Measurements from ENCODE around the gene KCNT1. TPM values are rescaled to one million over a fixed set of nuclear protein-coding genes. Genes with fewer than 3 reads are reported as not detected.

KCNT1 gene
- total RNA-seq, 1 donor from 2014 or later: 0.39 TPM

DNA sequence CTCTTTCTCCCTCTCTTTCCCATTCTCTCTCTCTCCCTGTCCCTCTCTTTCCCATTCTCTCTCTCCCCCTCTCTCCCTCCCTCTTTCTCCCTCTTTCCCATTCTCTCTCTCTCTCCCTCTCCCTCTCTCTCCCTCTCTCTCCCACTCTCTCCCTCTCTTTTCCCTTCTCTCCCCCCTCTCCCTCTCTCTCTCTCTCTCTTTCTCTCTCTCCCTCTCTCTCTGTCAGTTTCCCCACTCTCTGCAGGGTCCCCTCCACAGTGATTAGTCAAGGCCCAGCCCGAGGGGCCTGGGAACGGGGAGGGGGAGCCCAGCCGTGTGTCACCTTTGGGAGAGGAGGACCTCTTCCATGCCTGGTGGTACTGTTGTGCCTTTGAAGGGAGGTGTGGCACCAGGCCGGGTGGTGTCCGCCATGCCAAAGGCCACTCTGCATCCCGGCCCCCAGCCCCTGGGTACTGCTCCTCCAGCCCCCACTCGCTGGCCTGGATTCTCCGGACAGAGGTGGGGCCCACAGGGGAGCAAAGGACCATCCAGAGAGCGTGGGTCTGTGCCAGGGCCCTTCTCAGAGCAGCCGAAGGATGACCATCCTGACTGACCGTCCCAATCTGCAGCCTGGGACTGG is 25.4 kb downstream of the KCNT1 start:
- DNase-seq: no peak

DNA sequence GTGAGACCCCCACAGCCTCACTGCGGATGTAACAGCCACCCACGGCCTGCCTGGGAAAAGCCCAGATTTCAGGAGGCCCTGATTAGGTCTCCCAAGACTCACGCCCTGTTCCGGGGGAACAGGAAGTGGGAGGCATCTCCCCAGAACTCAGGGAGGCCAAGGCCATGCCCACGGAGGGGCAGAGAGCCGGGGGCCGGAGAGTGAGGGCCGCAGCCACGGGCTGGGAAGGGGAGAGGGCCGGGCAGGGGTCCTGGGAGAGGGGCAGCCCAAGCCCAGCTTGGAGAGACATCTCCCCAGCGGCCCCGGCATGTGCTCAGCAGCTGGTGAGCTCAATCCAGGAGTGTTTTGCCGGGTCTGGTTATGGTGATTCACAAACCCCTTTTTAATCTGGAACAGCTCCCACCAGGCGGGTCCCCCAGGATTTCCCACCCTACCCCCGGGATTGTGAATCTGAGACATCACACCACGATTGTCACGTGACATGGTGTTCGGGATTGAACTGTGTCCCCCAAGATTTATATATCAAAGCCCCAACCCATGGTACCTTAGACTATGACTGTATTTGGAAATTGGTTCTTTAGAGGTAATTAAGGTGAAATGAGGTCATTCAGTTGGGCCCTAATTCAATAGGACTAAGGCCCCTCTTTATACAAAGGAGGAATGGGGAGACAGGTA is 26.6 kb downstream of the KCNT1 start:
- DNase-seq: no peak

DNA sequence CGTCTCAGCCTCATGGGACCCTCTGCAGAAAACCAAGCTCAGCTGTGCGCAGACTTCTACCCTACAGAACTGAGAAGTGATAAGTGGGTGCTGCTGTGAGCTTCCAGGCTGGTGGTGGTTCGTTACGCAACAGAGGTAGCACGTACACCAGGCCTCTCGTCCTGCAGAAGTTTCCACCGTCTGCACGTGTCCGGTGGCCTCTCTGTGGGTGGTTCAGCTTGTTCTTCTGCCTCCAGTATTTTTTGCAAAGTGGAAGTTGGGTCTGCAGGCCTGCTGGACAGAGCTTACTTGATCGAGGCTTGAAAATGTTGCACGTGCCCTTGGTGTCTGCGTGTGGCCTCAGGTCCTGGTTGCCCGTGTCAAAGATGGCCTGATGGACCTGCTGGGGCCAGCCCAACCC is 27.5 kb downstream of the KCNT1 start:
- no peak for DNase-seq

DNA sequence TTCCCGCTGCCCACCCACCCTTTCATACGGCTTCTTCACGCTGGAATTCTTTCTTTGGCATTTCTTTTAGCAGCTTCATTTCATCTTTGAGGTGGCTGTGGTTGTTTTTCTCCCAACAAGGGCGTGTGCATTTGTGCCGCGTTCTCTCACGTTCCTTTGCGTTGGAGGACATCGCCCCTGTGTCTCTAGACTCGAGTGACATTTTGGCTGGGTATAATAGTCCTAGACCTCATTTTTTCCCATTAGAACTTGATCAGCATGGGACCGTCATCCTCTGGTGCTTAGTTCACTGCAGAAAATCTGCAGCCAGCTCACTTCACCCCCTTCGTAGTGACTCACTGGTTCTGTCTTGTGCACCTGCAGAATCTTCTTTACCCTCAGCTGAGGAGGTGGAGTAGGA is 29.5 kb downstream of the KCNT1 start:
- no peak for DNase-seq

DNA sequence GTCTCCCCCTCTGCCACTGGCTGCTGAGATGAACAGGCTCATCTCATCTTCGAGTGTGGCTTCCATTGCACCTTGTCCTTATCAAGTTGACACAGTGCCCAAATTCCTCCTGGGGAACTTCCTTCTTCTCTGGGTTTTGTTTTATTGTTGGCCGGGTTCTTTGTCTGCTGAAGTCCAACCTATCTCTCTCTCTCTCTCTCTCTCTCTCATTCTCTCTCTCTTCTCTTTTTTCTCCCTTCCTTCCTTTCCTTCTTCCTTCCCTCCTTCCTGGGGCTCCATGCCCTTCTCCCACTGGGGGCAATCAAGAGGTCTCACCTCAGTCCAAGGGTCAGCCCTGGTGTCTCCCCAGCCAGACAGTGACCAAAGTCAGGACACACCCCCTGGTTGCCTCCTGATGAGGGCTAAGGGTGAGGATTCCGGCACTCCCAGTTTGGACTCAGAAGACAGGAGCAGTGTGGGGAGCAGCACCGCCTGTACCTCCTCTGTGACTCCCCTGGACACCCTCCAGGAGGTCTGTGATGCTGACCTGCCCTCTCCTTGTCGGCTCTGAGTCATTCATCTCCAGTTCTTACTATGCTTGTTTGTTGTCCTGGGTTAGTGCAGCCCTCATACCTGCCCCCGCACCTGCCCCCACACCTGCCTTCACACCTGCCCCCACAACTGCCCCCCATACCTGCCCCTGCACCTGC is 30.7 kb downstream of the KCNT1 start:
- DNase-seq: no peak

DNA sequence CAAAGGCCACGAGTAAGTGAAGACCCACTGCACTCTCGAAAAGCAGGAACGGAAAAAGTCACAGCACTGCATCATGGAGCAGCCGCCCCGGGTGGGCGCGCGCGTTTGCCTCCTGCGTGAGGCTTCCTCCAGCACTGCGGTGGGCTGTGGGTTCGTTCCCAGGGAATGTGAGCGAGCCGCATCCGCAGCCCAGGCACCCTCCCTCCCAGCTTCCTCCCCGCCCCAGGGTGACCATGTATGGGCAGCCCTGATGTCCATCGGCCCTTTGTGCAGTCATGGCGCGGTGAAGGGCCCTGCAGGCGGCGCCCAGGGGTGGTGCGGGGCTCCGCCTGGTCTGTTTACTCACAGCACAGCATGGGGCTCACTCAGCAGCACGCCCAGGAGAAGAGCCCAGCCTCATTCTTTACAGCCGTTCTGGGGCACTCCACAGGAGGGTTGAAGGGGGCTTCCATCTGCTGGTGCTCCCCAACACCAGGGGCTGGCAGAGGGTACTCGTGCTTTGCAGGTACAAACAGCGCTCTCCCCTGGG is 32.7 kb downstream of the KCNT1 start:
- no peak for DNase-seq

DNA sequence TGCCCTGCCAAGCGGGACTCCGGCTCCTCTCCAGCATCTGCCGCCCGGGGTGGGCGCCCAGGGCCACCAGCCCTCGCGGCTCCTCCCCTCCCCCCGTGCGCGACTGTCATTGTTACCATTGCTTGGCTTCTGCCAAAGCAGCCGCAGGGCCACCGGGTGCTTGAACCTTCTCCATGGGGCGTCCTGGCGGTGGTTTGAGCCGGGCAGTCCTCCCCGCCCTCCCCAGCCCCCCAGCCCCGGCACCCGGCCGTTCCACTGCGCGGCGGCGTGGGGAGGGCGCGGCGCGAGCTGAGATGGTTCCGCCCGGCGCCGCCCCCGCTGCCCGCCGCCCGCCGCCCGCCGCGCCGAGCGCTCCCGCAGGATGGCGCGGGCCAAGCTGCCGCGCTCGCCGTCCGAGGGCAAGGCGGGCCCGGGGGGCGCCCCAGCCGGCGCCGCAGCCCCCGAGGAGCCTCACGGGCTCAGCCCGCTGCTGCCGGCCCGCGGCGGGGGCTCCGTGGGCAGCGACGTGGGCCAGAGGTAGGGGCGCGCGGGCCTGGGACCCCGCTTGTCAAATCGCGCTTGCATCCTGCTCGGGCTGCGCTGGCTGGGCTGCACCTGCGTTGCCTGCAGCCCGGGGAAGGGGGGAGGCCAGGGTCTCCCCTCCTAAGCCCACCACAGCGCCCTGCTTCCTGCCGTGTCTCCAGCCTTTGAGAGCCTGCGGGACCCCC is 34.4 kb downstream of the KCNT1 start:
- no peak for DNase-seq

DNA sequence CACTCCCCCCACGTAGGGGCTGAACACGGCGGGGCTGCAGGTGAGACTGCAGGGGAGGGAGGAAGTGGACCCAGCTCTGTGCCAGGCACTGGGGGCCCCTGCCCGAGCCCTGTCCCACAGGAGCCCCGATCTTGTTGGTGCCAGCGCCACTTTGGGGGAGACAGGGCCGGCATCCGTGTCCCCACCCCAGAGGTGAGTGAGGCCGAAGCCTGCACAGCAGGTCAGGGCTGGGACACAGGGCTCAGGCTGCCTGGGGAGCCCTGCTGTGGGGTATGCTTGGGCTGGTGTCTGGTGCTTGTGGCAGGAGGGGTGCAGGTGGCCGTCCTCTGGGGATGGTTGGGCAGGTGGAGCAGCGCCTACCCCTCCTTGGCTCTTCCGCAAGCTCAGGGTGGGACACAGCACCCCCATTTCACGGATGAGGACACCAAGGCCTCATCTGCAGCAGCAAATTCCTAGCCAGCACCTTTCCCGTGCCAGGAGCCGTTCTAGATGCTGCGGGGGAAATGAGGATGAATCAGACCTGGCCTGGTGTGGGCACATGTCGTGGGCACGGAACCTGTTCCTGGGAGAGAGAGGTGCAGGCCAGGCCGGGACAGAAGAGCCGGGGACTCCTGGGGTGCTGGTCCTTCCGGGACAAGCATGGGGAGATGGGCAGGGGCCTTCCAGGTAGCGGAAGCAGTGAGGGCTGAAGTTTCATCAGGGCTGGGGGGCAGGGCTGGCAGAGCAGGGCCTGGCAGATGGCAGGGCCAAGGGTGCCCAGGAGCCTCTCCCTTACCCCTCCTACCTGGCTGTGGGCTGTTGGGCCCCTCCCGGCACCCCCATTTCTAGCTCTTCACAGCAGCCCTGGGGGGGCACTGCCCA is 35.2 kb downstream of the KCNT1 start:
- no peak for DNase-seq

DNA sequence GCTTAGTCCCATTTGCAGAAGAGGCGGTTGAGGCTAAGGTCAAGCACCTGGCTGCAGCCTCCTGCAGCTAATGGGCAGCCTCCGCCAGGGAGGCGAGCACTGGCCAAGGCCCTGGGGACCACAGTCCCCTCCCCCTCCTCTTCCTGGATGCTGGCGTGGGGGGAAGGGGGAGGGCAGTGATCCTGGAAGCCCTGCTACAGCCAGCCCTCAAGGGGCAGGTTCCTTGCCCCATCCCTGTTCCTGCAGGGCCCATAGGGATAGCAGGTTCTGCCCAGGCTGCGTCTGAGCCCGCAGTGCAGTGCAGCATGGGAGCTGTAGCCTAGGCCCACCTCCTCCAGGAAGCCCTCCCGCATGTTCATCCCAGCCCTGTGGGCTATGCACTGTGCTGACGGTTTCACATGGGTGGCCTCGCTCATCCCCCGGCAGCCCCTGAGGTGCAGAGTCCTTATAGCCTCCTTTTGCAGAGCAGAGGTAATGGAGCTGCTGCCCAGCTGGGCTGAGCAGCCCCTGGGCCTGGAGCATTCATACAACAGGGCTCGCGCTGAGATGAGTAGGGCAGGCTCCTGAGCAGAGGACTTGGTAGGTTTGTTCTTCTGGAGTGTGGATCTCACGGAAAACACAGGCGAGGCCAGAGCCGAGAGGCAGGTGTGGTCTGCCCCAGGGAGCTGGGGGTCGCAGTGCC is 36.0 kb downstream of the KCNT1 start:
- DNase-seq: no peak

DNA sequence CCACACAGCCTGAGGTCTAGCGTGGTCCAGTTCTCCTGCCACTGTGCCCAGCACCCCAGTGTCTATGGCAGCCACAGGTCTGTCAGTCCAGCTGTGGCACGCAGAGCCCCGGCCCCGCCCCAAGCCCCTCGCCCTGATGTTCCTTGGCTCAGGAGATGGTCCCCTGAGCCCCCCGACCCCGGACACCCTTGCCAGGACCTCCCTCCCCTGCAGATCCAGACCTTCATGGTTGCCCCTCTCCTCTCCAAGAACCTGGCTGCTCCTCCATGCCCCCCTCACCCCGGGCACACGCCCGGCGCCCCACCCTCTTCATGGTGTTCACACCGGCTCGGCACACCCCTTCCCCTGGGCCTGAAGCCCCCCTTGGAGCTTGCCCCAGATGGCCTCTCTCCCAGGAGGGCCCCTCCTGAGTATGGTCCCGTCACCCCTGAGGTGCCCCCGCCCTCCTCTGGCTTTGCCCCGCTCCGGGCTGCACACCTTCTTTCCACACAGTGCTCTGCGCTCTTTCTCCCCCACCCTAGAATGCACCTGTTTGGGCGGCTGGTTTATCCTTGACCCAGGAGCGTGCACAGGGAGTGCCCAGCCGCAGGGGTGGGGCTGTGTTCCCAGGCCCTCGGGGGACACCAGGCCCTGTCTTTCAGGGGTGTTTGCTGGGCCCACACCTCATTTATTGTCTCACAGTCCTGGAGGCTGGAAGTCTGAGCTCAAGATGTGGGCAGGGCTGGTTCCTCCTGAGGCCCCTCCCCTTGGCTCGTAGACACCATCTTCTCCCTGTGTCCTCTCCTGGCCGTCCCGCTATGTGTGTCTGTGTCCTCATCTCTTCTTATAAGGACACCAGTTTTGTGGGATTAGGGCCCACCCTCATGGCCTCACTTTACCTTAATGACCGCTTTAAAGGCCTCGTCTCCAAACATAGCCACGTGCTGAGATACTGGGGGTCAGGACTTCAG is 37.6 kb downstream of the KCNT1 start:
- no peak for DNase-seq

DNA sequence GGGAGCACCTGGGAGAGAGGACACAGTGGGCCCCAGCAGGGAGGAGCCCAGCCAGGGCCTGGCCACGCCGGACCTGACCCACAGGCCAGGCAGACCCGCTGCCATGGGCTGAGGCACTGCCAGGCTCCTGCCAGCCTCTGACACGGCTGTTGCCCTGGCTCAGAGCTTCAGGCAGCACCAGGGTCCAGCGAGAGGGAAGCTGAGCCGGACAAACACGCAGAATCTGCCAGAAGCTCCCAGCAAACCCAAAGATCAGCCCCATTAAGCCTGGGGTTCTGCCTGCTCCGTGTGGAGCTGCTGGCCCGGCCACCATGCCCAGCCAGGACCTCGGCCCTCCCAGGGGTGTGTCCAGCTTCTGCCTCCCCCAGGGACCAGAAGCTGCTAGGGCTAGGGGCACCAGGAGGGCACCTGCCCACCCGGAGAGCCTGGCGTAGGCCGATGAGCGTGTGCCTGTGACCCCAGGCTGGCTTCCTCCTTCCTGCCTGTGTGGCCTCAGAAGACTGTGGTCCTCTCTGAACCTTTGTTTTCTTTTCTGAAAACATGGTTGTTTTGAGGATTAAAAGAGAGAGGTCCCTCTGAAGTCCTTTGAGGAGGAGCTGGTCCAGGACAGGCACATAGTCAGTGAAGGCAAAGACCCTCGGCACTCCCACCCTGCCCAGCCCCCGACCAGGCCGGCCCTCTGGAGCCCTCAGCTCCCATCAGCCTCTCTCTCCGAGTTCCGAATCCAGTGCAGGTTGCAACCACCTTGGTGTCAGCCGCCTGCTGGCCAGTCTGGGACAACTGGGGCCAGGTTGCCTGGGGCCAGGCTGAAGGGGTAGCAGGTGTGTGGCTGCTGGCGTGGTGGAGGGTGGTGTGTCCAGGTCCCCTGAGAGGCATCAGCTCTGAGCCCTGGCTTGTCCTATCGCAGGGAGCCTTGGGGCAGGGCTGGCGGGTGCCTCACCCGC is 39.6 kb downstream of the KCNT1 start:
- DNase-seq: no peak

DNA sequence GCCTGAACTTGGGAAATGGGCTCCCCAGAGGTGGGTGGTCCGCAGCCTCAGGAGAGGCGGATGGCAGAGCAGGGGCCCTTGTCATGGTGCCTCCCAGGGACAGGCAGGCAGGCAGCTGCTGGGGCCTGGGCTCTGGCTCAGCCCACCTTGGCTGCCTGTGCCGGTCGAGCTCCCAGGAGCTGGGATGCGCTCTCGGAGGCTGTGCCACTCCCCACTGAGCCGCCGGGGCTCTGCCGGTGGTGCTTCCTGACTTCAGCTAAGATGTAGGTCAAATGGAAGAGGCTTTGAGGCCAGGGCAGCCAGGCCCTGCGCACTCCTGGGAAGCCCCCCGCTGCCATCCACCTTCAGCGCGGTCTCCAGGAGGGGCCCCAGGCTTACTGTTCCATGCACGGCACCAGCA is 41.0 kb downstream of the KCNT1 start:
- no peak for DNase-seq

DNA sequence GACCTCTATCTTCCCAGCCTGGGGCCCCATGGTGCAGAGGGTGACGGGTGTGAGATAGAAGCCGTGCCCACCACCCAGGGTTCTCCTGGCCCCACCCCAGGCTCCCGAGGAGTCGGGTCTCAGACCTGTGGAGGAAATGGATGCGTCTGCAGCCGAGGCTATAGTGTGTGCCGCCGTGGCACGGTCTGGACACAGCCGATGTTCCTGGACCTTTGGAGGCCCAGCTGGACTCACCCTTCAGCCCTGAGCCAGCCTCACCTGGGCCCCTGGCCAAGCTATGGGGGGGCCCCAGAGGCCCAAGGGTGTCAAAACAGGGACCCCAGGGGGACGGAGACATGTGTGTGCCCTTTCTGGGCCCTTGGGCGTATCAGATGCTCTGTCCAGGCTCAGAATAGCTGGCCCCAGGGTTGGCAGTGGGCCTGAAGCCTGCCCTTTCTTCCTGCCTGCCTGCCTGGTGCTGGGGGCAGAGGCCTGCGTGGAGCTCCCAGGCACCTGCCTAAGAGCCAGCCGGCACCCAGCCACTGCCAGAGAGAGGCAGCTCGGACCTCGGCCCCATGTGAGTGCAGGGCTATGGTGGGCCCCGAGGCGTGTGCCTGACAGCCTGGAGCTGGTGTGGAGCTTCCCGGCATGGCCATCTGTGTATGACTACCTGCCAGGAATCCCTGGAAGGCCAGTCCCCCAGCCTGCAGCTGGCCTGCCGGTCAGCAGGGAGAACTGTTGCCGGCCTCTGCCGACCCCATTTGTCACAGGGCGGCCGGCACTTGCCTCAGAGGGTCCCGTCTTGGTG is 41.8 kb downstream of the KCNT1 start:
- no peak for DNase-seq

DNA sequence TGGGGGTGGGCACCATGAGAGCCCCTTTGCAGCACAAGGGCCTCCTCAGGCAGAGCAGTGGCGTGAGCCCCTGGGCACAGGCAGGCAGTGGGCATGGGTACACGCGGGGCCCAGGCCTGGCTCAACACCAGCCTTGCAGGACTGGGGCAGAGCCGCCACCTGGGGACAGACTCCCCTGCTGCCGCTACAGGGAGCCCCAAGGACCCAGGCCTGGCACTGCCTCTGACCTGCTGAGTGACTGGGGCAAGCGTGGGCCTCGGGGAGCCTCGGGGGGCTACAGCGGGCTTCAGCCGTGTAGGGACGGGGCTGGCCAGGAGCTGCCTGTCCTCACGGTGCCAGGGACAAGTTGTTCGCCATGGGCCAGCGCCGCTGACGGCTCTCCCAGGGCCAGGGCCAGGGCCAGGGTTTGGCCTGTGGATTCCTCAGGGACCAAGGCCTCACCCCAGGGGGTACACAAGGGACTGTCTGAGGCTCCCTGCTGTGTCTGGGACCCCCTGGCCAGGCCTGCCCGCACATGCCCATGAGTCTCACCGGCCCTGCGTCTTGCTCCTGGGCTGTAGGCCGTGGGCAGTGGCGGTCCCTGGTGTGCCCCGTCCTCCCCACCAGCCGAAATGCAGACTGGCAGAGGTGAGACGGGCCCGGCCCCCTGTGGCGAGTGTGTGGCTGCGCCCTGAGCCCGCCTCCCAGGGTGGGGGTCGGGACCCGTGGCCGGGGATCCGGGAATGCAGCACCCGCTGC is 42.5 kb downstream of the KCNT1 start:
- no peak for DNase-seq

DNA sequence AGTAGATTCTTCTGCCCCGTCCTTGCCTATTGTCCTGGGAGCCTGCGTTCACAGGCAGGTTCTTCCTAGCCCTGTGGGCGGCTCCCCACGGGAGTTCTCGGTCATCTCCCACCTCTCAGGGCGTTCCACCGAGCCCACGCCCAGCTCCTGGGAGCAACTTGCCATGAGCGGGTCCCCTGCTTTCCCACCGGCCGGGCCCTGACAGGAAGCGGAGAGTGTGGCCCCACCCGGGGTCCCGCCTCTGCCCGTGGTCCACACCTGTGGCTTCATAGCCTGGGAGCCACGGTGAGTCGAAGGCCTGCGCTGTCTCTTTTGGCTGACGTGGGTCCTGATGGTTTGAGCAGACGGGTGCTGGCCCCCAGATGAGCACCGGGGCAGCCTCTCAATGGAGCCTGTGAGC is 43.2 kb downstream of the KCNT1 start:
- no peak for DNase-seq

DNA sequence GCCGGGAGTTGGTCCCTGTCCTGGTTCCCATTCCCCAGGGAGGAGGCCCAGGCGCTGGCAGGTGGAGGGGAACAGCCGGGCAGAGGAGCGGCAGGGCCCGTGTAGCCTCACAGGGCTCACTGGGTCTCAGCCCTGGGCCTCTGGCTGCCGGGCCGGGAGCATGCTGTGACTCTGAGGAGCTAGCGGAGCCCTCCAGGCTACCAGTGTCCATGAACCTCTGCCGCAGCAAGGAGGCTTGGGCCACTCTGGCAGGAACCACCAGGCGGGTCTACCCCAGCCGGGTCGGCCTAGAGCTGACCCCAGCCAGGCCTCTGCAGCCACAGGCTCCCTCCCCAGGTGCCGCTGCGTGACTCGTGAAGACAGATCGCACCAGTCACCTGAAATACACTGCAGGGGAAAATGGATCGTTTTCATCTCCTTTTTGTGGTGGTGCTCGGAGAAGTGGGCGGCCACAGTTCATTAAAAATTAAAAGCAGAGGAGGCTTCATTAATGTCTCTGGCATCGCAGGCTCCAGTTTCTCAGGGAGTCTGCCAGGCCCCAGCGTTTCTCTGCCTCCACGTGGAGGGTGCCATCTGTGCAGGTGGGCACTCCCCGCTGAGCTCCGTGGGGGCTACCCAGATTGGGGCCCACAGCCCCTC is 43.8 kb downstream of the KCNT1 start:
- DNase-seq: no peak

DNA sequence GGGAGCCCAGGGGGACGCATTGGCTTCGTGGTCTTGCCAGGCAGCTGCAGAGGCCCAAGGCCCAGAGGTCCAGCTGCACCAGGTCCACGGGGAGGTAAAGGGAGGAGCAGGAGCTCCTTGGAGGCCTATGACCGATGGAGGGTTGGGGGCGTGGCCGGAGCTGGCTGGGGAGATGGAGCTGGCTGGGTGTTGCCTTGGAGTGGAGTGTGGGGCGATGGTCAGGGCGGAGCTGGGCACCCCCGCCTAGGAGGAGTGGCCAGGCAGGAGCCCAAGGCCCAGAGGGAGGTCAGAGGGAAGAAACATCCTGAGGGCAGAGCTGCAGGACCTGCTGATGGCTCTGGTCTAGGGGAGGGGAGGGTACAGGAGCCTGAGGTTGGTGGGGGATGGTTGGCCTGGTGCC is 44.6 kb downstream of the KCNT1 start:
- no peak for DNase-seq
